C4-2B (cell line): ENCODE measurements around the gene F12.

Experiments used
- H3K27ac ChIP-seq: fragments of 450-650 bp; 2 replicates; pipeline ENCODE4 v1.5.1; 2017
- CTCF ChIP-seq: fragments of 450-650 bp; conservative IDR thresholded peaks from 2 replicates; pipeline ENCODE4 v1.5.1; 2017; ENCODE audit warnings: mild to moderate bottlenecking
- ZFX ChIP-seq: fragments of 450-650 bp; IDR thresholded peaks from 2 replicates; pipeline ENCODE4 v1.6.1; 2017

The F12 gene

GRCh38 chr5:177399997-177400868, 9.1 kb downstream of the F12 start, which contains the start of gene PFN3:
PFN3 (minus strand) TSS chr5:177400661; CDS start chr5:177400576, 85 bp downstream.
- peak within 1 kb of the TSS; percentile 96 for H3K27ac ChIP-seq
- no peak for TF ChIP-seq ZFX
- TF ChIP-seq CTCF: no peak

- TF ChIP-seq ZFX (no peak), CTCF (no peak)
- no peak overlapping the region for H3K27ac ChIP-seq
These were observed 11.4 kb downstream of the F12 start for GRCh38 chr5:177397875-177398390.

GRCh38 chr5:177396807-177397206, 12.6 kb downstream of the F12 start:
- TF ChIP-seq CTCF: no peak
- no peak for TF ChIP-seq ZFX
- no peak overlapping the region for H3K27ac ChIP-seq

GRCh38 chr5:177396078-177396477, 13.3 kb downstream of the F12 start:
- no peak for TF ChIP-seq CTCF
- TF ChIP-seq ZFX: no peak
- H3K27ac ChIP-seq: no peak overlapping the region

- TF ChIP-seq CTCF (no peak), ZFX (no peak)
- no peak overlapping the region for H3K27ac ChIP-seq
These were observed 15.4 kb downstream of the F12 start for GRCh38 chr5:177393990-177394389.

GRCh38 chr5:177393206-177393765, 16.1 kb downstream of the F12 start:
- no peak overlapping the region for H3K27ac ChIP-seq
- TF ChIP-seq CTCF (no peak), ZFX (no peak)

- no peak overlapping the region for H3K27ac ChIP-seq
- no peak for TF ChIP-seq ZFX
- TF ChIP-seq CTCF: no peak
These were observed 16.6 kb downstream of the F12 start for GRCh38 chr5:177392765-177393164.
